ENCODE measurements around the gene BACE2. TPM values are rescaled to one million over a fixed set of nuclear protein-coding genes. Genes with fewer than 3 reads are reported as not detected.

The BACE2 gene
- total RNA-seq, 1 donor, result 85.8 TPM

DNA sequence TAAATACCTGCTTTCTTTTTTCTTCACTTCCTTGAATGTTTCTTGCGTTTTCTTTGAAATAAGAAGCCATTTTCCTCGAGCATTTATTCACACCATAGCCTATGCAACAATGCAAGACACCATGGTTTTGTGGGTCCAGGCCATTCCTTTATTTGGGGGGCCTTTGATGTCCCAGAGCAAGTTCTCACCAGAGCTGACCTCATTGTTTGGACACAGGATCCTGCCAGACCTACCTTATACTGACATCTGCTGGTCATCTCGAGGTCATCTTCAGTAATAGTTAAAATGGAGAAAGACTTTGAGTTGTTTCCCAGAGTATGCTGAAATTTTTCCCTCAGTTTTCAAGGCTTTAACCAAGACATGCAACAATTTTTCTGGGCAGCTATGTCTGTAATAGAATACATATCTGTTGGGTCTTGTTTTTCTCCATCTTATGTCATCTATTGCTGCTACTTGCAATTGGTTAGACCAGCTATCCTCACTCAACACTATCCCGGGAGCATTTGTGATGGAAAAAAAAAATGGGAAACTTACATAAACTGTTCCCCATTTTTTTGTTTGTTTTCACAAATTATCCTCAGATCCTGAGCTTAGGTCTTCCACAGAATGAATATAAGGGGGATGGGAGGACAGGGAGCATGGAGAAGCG is 34.0 kb upstream of the BACE2 start:
- no peaks in the 10 kb centered on the region for H3K79me2 ChIP-seq (ENCODE audit: insufficient read depth, low read length)
- peak; percentile 71 for TF ChIP-seq CTCF (IDR thresholded peaks at IDR 0.05; ENCODE audit: extremely low read depth, low read depth, low read length)
- H3K4me3 ChIP-seq (ENCODE audit: insufficient read depth, low read length), result no peak overlapping the region
- peaks cover 3% of the 10 kb centered on the region for H3K27me3 ChIP-seq (ENCODE audit: insufficient read depth, low read length)
- H4K20me1 ChIP-seq (ENCODE audit: insufficient read depth, low read length), result no peaks in the 10 kb centered on the region
- no peak overlapping the region for H3K4me2 ChIP-seq (ENCODE audit: insufficient read depth, low read length)
- H3K27ac ChIP-seq (ENCODE audit: low read depth, low read length), result no peak overlapping the region
- no peak overlapping the region for H2AFZ ChIP-seq (ENCODE audit: low read length)
- no peaks in the 10 kb centered on the region for H3K36me3 ChIP-seq (ENCODE audit: insufficient read depth, low read length)
- H3K4me1 ChIP-seq (ENCODE audit: insufficient read depth, low read length), result no peaks in the 10 kb centered on the region
- H3K9me3 ChIP-seq (ENCODE audit: low read depth, low read length), result no peaks in the 10 kb centered on the region
- DNase-seq (ENCODE audit: insufficient read length, low spot score, missing footprints), result peak; percentile 89

DNA sequence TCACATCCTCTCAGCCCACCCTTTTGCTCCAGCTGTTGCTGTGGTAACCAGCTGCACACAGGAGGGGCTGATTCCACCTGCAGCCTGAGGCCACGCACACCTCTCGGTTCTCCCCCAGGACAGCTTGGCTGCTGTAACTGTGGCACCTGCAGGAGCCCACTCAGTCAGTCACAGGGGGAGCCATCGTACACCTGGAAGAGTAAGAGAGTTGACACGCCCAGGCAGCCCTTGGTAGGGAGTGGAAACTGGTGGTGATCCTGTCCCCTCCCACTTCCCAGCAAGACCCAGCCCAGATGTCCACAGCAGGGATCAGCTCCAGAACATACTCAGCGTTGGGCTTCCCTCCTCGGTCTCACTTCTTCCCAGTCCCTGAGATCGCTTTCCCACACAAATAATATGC is 32.2 kb upstream of the BACE2 start:
- H3K4me2 ChIP-seq (ENCODE audit: insufficient read depth, low read length), result no peak overlapping the region
- peaks cover 3% of the 10 kb centered on the region for H3K27me3 ChIP-seq (ENCODE audit: insufficient read depth, low read length)
- H3K36me3 ChIP-seq (ENCODE audit: insufficient read depth, low read length), result no peaks in the 10 kb centered on the region
- TF ChIP-seq CTCF (IDR thresholded peaks at IDR 0.05; ENCODE audit: extremely low read depth, low read depth, low read length), result no peak
- no peak overlapping the region for H3K27ac ChIP-seq (ENCODE audit: low read depth, low read length)
- no peak overlapping the region for H3K4me3 ChIP-seq (ENCODE audit: insufficient read depth, low read length)
- H3K4me1 ChIP-seq (ENCODE audit: insufficient read depth, low read length), result peaks cover 4% of the 10 kb centered on the region
- no peaks in the 10 kb centered on the region for H3K9me3 ChIP-seq (ENCODE audit: low read depth, low read length)
- no peaks in the 10 kb centered on the region for H3K79me2 ChIP-seq (ENCODE audit: insufficient read depth, low read length)
- no peak for DNase-seq (ENCODE audit: insufficient read length, low spot score, missing footprints)
- no peaks in the 10 kb centered on the region for H4K20me1 ChIP-seq (ENCODE audit: insufficient read depth, low read length)
- H2AFZ ChIP-seq (ENCODE audit: low read length), result no peak overlapping the region

DNA sequence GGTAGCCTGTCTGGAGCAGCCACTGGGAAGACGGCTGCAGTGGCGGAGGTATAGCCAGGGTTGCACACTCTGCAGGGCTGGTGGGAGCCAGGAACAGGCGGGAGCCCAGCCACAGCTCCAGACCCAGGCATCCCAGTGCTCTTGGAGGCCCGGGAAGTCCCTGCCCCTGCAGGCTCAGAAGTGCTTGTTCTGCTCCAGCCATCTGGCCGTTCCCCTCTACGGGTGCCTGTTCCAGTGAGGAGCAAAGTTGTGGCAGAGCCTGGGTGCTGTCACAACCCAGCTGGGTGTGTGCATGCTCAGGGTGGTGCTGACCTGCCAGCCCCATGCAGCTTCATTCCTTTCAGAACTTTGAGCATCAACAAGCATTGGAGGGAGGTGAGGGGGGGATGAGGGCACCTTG is 31.7 kb upstream of the BACE2 start:
- H3K36me3 ChIP-seq (ENCODE audit: insufficient read depth, low read length), result no peaks in the 10 kb centered on the region
- H3K27me3 ChIP-seq (ENCODE audit: insufficient read depth, low read length), result peaks cover 3% of the 10 kb centered on the region
- no peak overlapping the region for H3K27ac ChIP-seq (ENCODE audit: low read depth, low read length)
- no peak overlapping the region for H3K4me3 ChIP-seq (ENCODE audit: insufficient read depth, low read length)
- H3K4me2 ChIP-seq (ENCODE audit: insufficient read depth, low read length), result no peak overlapping the region
- H3K4me1 ChIP-seq (ENCODE audit: insufficient read depth, low read length), result peaks cover 10% of the 10 kb centered on the region
- no peak overlapping the region for H2AFZ ChIP-seq (ENCODE audit: low read length)
- H3K79me2 ChIP-seq (ENCODE audit: insufficient read depth, low read length), result no peaks in the 10 kb centered on the region
- no peak for TF ChIP-seq CTCF (IDR thresholded peaks at IDR 0.05; ENCODE audit: extremely low read depth, low read depth, low read length)
- H3K9me3 ChIP-seq (ENCODE audit: low read depth, low read length), result no peaks in the 10 kb centered on the region
- DNase-seq (ENCODE audit: insufficient read length, low spot score, missing footprints), result no peak
- no peaks in the 10 kb centered on the region for H4K20me1 ChIP-seq (ENCODE audit: insufficient read depth, low read length)

DNA sequence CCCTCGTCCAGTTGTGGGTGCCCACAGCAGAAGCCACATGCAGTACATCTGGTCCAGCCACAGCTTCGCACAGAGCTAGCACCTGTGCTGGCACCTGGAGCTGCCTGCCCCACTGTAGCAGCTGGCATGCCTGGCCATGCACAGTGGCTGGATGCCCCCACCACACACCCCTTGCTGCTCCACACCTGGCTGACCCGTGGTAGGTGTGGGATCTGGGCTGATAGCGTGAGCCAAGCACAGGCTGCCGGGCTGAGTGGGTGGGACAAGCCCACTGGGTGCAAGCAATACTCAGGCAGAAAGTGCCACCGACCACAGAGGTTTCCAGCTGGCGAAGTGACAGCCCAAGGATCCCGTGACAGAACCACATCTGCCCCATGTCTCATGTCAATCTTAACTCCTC is 30.6 kb upstream of the BACE2 start:
- H3K9me3 ChIP-seq (ENCODE audit: low read depth, low read length), result no peaks in the 10 kb centered on the region
- no peak for TF ChIP-seq CTCF (IDR thresholded peaks at IDR 0.05; ENCODE audit: extremely low read depth, low read depth, low read length)
- no peaks in the 10 kb centered on the region for H3K36me3 ChIP-seq (ENCODE audit: insufficient read depth, low read length)
- no peaks in the 10 kb centered on the region for H3K79me2 ChIP-seq (ENCODE audit: insufficient read depth, low read length)
- no peaks in the 10 kb centered on the region for H4K20me1 ChIP-seq (ENCODE audit: insufficient read depth, low read length)
- no peak for DNase-seq (ENCODE audit: insufficient read length, low spot score, missing footprints)
- no peak overlapping the region for H2AFZ ChIP-seq (ENCODE audit: low read length)
- no peaks in the 10 kb centered on the region for H3K27me3 ChIP-seq (ENCODE audit: insufficient read depth, low read length)
- no peak overlapping the region for H3K4me2 ChIP-seq (ENCODE audit: insufficient read depth, low read length)
- no peak overlapping the region for H3K4me3 ChIP-seq (ENCODE audit: insufficient read depth, low read length)
- no peak overlapping the region for H3K27ac ChIP-seq (ENCODE audit: low read depth, low read length)
- peaks cover 20% of the 10 kb centered on the region for H3K4me1 ChIP-seq (ENCODE audit: insufficient read depth, low read length)
